Transverse colon (tissue), 4 donors: ENCODE measurements around the gene NCF1.
"Not testable (repeated sequence)": the region's sequence is repeated elsewhere in the genome, so short reads cannot be mapped to it uniquely, and the experiment has no call there.

Source experiments
- EP300 ChIP-seq: sonication (generic); formaldehyde crosslinking; IDR thresholded peaks from one replicate; pipeline ENCODE4 v1.6.1; 2017; ENCODE audit warnings: antibody characterized with exemption, low read depth
- POLR2A ChIP-seq: fragments of 450-650 bp; IDR thresholded peaks from one replicate; pipeline ENCODE4 v1.6.1; 2016; ENCODE audit warnings: antibody characterized with exemption, mild to moderate bottlenecking, moderate library complexity
- POLR2AphosphoS5 ChIP-seq, 3 donors: sonication (generic); formaldehyde crosslinking; IDR thresholded peaks; one replicate each; pipeline ENCODE4 v1.6.1; 2016; ENCODE audit warnings: antibody characterized with exemption in 3 of 3
- TF ChIP-seq, protein P1 (sequence below), 5 experiments: fragments of 200-600 bp in 3 of 5; fragments of 450-650 bp in 2 of 5; sonication (generic) in 3 of 5; IDR thresholded peaks; 1 replicate in 2 of 5; 2 replicates in 3 of 5; pipeline ENCODE4 v1.5.1; 2016 to 2017; ENCODE audit warnings: antibody characterized with exemption in 5 of 5, inconsistent platforms in 3 of 5, mild to moderate bottlenecking in 2 of 5, moderate library complexity in 1 of 5

GRCh38 chr7:74821259-74821658 lies 47.4 kb downstream of the NCF1 start:
- TF ChIP-seq, protein P1, sequence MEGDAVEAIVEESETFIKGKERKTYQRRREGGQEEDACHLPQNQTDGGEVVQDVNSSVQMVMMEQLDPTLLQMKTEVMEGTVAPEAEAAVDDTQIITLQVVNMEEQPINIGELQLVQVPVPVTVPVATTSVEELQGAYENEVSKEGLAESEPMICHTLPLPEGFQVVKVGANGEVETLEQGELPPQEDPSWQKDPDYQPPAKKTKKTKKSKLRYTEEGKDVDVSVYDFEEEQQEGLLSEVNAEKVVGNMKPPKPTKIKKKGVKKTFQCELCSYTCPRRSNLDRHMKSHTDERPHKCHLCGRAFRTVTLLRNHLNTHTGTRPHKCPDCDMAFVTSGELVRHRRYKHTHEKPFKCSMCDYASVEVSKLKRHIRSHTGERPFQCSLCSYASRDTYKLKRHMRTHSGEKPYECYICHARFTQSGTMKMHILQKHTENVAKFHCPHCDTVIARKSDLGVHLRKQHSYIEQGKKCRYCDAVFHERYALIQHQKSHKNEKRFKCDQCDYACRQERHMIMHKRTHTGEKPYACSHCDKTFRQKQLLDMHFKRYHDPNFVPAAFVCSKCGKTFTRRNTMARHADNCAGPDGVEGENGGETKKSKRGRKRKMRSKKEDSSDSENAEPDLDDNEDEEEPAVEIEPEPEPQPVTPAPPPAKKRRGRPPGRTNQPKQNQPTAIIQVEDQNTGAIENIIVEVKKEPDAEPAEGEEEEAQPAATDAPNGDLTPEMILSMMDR (IDR thresholded peaks at IDR 0.05), result not testable (repeated sequence)
- TF ChIP-seq POLR2A; EP300; POLR2AphosphoS5 (IDR thresholded peaks at IDR 0.05): not testable (repeated sequence)
